ENCODE results near the gene SPAG17. TPM values are rescaled to one million over a fixed set of nuclear protein-coding genes. Genes with fewer than 3 reads are reported as not detected.

SPAG17 gene
- total RNA-seq, 4 donors from 2014 or later = not detected

GRCh38 chr1:117905019-117905418 lies 280.0 kb downstream of the SPAG17 start:
- H3K4me1 ChIP-seq = no peaks in the 10 kb centered on the region
- H3K27me3 ChIP-seq = no peaks in the 10 kb centered on the region
- H3K36me3 ChIP-seq = peaks cover 0 to 64% of the 10 kb centered on the region in 2 donors
- no peaks in the 10 kb centered on the region for H3K9me3 ChIP-seq
- intact Hi-C loops (cut with DNase I; ENCODE audit: low total_unique reads) = no loop called here
- H3K4me3 ChIP-seq = no peak overlapping the region
- TF ChIP-seq, protein P1, sequence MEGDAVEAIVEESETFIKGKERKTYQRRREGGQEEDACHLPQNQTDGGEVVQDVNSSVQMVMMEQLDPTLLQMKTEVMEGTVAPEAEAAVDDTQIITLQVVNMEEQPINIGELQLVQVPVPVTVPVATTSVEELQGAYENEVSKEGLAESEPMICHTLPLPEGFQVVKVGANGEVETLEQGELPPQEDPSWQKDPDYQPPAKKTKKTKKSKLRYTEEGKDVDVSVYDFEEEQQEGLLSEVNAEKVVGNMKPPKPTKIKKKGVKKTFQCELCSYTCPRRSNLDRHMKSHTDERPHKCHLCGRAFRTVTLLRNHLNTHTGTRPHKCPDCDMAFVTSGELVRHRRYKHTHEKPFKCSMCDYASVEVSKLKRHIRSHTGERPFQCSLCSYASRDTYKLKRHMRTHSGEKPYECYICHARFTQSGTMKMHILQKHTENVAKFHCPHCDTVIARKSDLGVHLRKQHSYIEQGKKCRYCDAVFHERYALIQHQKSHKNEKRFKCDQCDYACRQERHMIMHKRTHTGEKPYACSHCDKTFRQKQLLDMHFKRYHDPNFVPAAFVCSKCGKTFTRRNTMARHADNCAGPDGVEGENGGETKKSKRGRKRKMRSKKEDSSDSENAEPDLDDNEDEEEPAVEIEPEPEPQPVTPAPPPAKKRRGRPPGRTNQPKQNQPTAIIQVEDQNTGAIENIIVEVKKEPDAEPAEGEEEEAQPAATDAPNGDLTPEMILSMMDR (IDR thresholded peaks at IDR 0.05 in 4 of 5, conservative IDR thresholded peaks at IDR 0.05 in 1 of 5) = no peak
- no peak for TF ChIP-seq POLR2A (IDR thresholded peaks at IDR 0.05)
- ATAC-seq (no peak), DNase-seq (no peak)
- in situ Hi-C loops (cut with MboI; ENCODE audit: low sequenced_read_pairs in 4 of 4) = no loop called here
- H3K27ac ChIP-seq = no peak overlapping the region

DNA sequence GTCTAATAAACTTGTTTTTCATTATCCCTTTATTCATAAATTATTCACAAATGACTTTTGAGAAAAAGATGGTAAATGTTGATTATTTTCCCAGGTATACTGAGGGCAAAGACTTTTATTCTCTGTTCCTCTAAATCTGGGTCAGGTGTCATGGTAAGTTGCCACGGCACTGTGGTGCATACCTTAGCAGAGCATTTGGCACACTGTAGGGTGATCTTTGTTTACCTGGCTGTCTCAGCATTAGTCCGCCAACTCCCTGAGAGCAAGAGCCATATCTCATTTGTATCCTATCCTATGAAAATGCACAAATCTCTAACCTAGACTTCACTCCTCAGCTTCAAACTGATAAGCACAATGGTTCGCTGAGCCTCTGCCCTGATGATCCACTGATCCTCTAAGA lies 280.5 kb downstream of the SPAG17 start:
- H3K4me1 ChIP-seq = no peaks in the 10 kb centered on the region
- intact Hi-C loops (cut with DNase I; ENCODE audit: low total_unique reads) = no loop called here
- H3K27ac ChIP-seq = no peak overlapping the region
- in situ Hi-C loops (cut with MboI; ENCODE audit: low sequenced_read_pairs in 4 of 4) = no loop called here
- peaks cover 0 to 63% of the 10 kb centered on the region in 2 donors for H3K36me3 ChIP-seq
- DNase-seq = no peak
- H3K27me3 ChIP-seq = no peaks in the 10 kb centered on the region
- TF ChIP-seq, protein P1 (IDR thresholded peaks at IDR 0.05 in 4 of 5, conservative IDR thresholded peaks at IDR 0.05 in 1 of 5) = no peak
- no peak for TF ChIP-seq POLR2A (IDR thresholded peaks at IDR 0.05)
- no peak for ATAC-seq
- no peaks in the 10 kb centered on the region for H3K9me3 ChIP-seq
- no peak overlapping the region for H3K4me3 ChIP-seq

Data from gastrocnemius medialis (tissue), 4 donors.